ENCODE measurements around the gene PTPN14.

Gene PTPN14

GRCh38 chr1:214546886-214547641, 4.3 kb downstream of the PTPN14 start:
- TF ChIP-seq, protein P1, sequence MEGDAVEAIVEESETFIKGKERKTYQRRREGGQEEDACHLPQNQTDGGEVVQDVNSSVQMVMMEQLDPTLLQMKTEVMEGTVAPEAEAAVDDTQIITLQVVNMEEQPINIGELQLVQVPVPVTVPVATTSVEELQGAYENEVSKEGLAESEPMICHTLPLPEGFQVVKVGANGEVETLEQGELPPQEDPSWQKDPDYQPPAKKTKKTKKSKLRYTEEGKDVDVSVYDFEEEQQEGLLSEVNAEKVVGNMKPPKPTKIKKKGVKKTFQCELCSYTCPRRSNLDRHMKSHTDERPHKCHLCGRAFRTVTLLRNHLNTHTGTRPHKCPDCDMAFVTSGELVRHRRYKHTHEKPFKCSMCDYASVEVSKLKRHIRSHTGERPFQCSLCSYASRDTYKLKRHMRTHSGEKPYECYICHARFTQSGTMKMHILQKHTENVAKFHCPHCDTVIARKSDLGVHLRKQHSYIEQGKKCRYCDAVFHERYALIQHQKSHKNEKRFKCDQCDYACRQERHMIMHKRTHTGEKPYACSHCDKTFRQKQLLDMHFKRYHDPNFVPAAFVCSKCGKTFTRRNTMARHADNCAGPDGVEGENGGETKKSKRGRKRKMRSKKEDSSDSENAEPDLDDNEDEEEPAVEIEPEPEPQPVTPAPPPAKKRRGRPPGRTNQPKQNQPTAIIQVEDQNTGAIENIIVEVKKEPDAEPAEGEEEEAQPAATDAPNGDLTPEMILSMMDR (IDR thresholded peaks at IDR 0.05; ENCODE audit: low read depth, low read length), result no peak
- H3K4me3 ChIP-seq (ENCODE audit: low read depth, low read length), result no peak overlapping the region

- TF ChIP-seq, protein P1 (IDR thresholded peaks at IDR 0.05; ENCODE audit: low read depth, low read length), result no peak
- no peak overlapping the region for H3K4me3 ChIP-seq (ENCODE audit: low read depth, low read length)
These were observed 5.3 kb downstream of the PTPN14 start for GRCh38 chr1:214546084-214546483.

DNA sequence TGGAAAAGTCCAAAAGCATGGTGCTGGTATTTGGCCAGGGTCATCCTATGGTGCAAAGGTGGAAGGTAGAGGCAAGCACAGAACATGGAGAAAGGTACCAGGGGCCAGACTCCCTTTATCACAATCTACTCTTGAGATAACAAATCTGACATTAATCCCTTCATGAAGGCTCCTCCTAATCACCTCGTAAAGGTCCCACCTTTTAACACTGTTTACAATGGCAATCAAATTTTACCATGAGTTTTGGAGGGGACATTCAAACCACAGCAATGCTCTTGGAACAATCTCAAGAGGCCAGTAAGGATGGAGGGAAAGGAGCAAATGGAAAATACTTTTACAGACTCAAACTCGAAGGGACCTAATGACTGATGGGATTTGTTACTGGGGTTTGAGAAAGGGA, 6.1 kb downstream of the PTPN14 start:
- H3K4me3 ChIP-seq (ENCODE audit: low read depth, low read length), result no peak overlapping the region
- TF ChIP-seq, protein P1 (IDR thresholded peaks at IDR 0.05; ENCODE audit: low read depth, low read length), result no peak

DNA sequence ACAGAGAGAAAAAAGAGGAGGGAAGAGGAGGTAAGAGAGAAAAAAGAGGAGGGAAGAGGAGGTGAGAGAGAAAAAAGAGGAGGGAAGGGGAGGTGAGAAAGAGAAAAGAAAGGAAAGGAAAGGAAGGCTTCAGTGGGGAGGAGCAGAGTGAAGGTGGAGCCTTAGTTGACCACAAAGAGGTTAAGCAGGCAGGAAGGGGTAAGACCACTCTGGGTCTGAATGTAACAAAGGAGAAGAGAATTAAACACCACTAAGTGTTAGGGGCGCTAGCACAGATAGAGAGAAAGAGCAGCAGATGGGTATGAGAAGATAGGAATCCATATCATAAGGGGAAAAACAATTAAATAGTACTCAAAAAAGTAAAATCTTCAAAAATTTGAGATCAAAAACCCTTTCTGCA, 6.6 kb downstream of the PTPN14 start:
- TF ChIP-seq, protein P1 (IDR thresholded peaks at IDR 0.05; ENCODE audit: low read depth, low read length), result no peak
- H3K4me3 ChIP-seq (ENCODE audit: low read depth, low read length), result no peak overlapping the region

DNA sequence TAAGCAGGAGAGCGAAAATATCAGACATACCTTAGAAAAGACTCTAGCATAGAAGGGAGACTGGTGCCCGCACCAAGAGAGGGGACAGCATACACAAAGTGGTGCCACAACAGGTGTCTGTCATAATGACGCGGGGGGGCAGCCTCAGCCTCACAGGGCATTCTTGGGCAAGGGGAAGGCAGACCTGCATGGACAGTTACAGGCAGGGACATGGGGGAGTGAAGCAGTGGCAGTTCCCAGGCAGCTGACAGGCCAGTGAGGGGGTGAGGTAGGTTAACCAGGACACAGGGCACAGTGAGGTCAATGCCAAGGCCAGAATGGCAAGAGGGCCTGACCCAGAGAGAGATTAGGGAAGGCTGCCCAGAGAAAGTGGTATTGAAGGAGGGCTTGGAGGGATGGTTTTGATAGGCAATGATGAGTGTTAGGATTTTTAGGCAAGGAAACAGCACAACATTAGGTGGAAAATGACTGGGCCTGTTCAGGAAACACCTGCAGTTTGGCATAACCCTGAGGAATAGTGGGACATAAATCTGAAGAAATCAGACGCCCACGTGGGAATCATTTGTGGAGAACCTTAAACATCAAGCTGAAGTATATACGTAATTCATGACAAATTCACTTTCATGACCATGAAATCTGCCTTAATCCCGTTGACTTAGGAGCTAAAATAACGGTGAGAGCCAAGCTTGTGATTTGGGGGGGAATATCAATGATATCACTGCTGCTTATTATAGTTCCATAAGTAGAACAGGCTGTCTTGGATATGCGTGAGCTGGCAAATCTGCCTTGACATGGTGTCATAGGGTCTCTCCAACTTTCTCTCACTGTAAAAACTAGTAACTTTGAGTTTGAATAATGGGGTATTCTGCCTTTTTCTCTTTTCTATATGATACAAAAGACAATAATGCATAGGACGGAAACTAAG, 8.9 kb downstream of the PTPN14 start:
- TF ChIP-seq, protein P1 (IDR thresholded peaks at IDR 0.05; ENCODE audit: low read depth, low read length), result no peak
- H3K4me3 ChIP-seq (ENCODE audit: low read depth, low read length), result no peak overlapping the region

GRCh38 chr1:214541693-214542092, 9.7 kb downstream of the PTPN14 start:
- H3K4me3 ChIP-seq (ENCODE audit: low read depth, low read length), result no peak overlapping the region
- TF ChIP-seq, protein P1 (IDR thresholded peaks at IDR 0.05; ENCODE audit: low read depth, low read length), result no peak

DNA sequence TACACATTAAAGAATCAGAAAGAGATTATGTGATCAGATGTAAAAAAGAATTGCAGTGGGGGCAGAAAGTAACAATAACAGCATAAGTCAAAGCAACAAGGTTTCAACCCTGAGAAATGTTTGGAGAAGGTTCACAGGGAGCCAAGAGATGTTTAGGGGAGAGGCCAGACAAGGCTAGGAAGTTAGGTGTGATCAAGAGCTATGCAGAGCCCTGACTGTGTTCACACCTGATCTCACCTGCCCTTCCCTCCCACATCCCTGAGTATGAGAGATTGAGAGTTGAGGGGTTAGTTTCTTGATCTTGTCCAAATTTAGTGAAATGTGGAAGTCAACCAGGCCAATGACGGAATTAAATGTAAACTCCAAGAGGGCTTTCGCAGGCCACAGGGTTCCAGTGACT, 10.2 kb downstream of the PTPN14 start:
- TF ChIP-seq, protein P1 (IDR thresholded peaks at IDR 0.05; ENCODE audit: low read depth, low read length), result no peak
- H3K4me3 ChIP-seq (ENCODE audit: low read depth, low read length), result no peak overlapping the region

Measured in WI38 (cell line).